ACC112 (cell line): ENCODE results near the gene DSCAM.

ENCODE experiments used
- H2AFZ ChIP-seq: fragments of 200-600 bp; sonication (generic); one replicate; pipeline ENCODE4 v1.6.0; 2017; ENCODE audit warnings: antibody characterized with exemption, low read length; ENCODE audit not compliant: unreplicated experiment
- H3K27ac ChIP-seq: fragments of 200-600 bp; sonication (generic); 2 replicates; pipeline ENCODE4 v1.5.1; 2014; ENCODE audit warnings: low read depth, mild to moderate bottlenecking, antibody characterized with exemption, low read length, moderate library complexity
- H3K27me3 ChIP-seq: fragments of 200-600 bp; sonication (generic); 2 replicates; pipeline ENCODE4 v1.6.1; 2014; ENCODE audit warnings: mild to moderate bottlenecking, antibody characterized with exemption, low read length, moderate library complexity, mixed read lengths; ENCODE audit not compliant: insufficient read depth
- H3K36me3 ChIP-seq: fragments of 200-600 bp; sonication (generic); 2 replicates; pipeline ENCODE4 v1.6.1; 2016; ENCODE audit warnings: mild to moderate bottlenecking, antibody characterized with exemption, low read length, moderate library complexity, mixed read lengths; ENCODE audit not compliant: insufficient read depth
- H3K4me1 ChIP-seq: fragments of 200-600 bp; sonication (generic); one replicate; pipeline ENCODE4 v1.6.1; 2016; ENCODE audit warnings: low read length, mixed read lengths; ENCODE audit not compliant: insufficient read depth, unreplicated experiment, control insufficient read depth
- H3K4me3 ChIP-seq: fragments of 200-600 bp; sonication (generic); 2 replicates; pipeline ENCODE4 v1.5.1; 2014; ENCODE audit warnings: mild to moderate bottlenecking, low read depth, low read length
- H3K79me2 ChIP-seq: fragments of 200-600 bp; sonication (generic); one replicate; pipeline ENCODE4 v1.6.0; 2016; ENCODE audit warnings: low read length; ENCODE audit not compliant: control insufficient read depth, unreplicated experiment, insufficient read depth

The DSCAM gene

DNA sequence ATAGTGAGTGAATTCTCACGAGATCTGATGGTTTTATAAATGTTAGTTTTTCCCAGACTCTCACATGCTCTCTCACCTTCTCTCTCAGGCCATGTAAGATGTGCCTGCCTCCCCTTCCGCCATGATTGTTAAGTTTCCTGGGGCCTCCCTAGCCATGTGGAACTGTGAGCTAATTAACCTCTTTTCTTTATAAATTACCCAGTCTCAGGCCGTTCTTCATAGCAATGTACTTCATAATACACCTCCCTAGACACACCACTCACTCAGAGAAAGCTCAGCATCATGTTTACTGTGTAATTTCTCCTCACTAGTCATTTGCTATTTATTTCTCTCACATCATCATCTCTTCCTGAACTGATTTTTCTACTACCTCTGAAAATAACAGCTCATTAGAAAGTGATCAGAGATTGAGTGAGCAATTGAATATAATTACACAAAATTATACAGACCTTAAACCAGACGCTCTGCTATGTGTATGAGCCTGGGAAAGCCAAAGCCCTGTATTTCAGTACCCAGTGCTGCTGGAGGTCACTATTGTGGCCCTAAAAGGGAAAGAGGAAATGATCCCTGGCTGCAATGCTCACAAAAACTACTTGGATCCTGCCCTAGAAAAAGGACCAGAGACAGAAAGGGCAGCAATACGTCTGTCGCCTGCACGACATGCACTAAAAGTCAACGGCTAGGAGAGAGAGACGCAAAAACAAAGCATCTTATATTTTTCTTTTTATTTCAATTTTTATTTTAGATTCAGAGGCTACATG, 284.5 kb downstream of the DSCAM start:
- Histone ChIP-seq H2AFZ (no peak overlapping the region), H3K4me3 (no peak overlapping the region), H3K27me3 (no peaks in the 10 kb centered on the region), H3K36me3 (no peaks in the 10 kb centered on the region), H3K4me1 (no peaks in the 10 kb centered on the region), H3K27ac (no peak overlapping the region), H3K79me2 (no peaks in the 10 kb centered on the region)

DNA sequence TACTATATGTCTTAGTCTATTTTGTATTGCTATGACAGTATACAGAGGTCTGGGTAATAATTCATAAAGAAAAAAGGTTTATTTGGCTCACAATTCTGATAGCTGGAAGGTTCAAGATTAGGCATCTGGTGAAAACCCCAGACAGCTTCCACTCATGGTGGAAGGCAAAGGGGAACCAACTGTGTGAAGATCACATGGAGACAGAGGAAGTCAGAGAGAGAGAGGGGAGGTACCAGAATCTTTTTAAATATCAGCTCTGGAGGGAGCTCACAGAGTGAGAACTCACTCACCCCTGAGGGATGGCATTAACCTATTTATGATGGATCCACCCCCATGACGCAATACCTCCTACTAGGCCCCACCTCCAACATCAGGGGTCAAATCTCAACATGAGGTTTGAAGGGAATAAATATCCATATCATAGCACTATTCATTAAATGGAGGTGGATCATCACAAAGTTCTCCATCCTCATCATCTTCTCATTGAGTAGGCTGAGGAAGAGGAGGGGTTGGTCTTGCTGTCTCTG, 290.5 kb downstream of the DSCAM start:
- Histone ChIP-seq H3K4me3 (no peak overlapping the region), H3K4me1 (no peaks in the 10 kb centered on the region), H3K27ac (no peak overlapping the region), H3K36me3 (no peaks in the 10 kb centered on the region), H2AFZ (no peak overlapping the region), H3K79me2 (no peaks in the 10 kb centered on the region), H3K27me3 (no peaks in the 10 kb centered on the region)

DNA sequence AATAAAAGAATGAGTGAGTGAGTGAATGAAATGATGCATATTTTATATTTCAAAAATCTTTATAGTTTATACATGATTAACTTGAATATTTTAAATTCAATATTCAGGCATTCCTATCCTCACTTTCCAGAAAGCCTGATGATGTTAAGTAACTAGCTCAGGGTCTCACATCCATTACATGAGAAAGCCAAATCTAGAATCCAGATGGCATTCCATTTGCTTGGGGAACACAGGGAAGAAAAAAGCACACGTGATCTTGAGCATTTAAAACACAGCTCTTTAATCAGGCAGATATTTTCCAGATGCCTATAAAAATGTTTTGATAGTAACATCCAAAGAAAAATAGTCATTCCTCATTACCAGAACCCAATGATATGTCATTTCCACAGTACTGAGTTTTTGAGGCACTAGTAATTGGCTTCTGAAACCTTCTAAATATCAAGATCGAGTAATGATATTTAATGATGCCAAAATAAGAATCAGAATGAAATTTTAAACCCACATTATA, 291.9 kb downstream of the DSCAM start:
- no peaks in the 10 kb centered on the region for H3K79me2 ChIP-seq
- no peaks in the 10 kb centered on the region for H3K36me3 ChIP-seq
- no peaks in the 10 kb centered on the region for H3K4me1 ChIP-seq
- H3K4me3 ChIP-seq, result no peak overlapping the region
- H3K27ac ChIP-seq, result no peak overlapping the region
- no peak overlapping the region for H2AFZ ChIP-seq
- H3K27me3 ChIP-seq, result no peaks in the 10 kb centered on the region

DNA sequence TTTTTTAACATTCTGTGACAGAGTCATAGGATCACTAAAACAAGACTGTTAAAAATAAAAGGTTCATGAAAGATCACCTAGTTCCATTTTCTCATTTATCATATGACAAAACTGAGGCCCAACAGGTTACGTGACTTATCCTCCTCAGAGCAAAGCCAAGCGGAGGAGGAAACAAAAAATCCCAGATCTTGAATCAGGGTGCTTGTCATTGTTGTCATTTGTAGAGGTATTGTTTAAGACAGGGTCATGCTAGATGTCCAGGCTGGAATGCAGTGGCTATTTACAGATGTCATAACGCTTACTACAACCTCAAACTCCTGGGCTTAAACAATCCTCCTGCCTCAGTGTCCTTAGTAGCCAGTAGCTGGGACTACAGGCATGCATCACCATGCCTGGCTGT, 293.2 kb downstream of the DSCAM start:
- Histone ChIP-seq H3K4me3 (no peak overlapping the region), H3K27ac (no peak overlapping the region), H3K79me2 (no peaks in the 10 kb centered on the region), H3K4me1 (no peaks in the 10 kb centered on the region), H3K27me3 (no peaks in the 10 kb centered on the region), H3K36me3 (no peaks in the 10 kb centered on the region), H2AFZ (no peak overlapping the region)

DNA sequence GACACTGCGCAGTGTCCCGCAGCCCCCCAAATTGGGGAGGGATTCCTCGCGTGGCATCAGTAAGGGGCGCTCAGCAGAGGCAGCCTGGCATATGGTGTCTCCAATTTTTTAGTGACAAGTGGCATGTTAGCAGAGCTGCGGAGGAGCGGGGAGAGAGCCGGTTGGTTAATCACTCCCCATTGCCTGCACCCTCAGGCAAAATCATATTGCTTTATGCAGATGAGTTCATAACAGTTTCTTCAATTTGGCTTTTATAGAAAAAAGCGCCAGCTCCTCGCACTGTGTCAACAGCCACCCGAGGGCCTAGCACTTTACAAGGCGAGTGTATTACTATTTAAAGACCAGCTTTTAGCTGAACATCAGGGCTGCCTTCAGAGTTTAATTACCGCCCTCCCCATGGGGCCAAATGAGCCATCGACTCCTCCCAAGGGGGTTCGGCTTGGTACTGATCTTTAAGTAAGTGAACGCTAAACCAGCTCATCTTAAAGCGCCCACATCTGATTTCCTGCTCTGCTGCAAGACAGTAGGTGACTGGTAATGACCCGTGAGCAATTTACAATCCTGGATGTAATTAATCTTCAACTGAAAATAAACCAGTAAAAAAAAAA, 298.9 kb downstream of the DSCAM start:
- H3K27me3 ChIP-seq, result no peaks in the 10 kb centered on the region
- no peak overlapping the region for H3K4me3 ChIP-seq
- H3K36me3 ChIP-seq, result no peaks in the 10 kb centered on the region
- H3K27ac ChIP-seq, result no peak overlapping the region
- H3K79me2 ChIP-seq, result no peaks in the 10 kb centered on the region
- no peaks in the 10 kb centered on the region for H3K4me1 ChIP-seq
- no peak overlapping the region for H2AFZ ChIP-seq

DNA sequence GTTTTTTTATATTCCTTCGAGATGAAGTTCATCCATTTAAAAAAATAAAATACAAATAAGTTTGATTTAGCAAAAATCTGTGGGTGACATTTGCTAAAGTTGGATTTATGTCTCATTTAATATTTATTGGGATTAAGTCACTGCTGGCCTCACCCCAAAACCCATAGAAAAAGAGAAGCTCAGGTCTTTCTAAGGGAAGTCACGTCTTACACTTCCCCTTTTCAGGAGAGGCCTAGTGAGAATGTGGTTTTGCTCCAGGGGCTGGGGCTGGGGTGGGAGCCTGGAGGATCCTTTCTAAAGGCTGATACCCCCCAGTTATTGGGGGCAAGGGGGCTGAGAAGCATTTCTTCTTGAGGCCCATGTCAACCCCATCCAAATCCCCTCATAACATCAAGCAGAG, 300.3 kb downstream of the DSCAM start:
- Histone ChIP-seq H3K4me3 (no peak overlapping the region), H3K27ac (no peak overlapping the region), H3K27me3 (no peaks in the 10 kb centered on the region), H3K36me3 (no peaks in the 10 kb centered on the region), H2AFZ (no peak overlapping the region), H3K4me1 (no peaks in the 10 kb centered on the region), H3K79me2 (no peaks in the 10 kb centered on the region)

DNA sequence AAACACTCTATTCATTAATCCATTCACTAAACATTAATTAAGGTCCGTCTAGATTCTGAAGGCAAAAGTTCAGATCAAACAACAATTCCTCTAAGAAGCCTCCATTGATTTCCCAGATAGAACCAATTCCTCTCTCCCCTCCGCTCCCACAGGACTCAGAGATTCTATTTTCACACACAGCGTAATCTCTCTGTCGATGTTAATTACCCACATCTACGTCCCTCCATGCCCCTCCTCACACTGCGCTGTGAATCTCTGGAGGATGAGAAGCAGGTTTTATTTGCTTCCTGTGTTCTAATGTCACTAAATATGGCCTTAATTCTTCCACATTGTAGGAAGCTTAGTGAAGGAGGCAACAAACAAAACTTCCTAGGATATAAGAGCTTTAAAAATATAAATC, 306.7 kb downstream of the DSCAM start:
- Histone ChIP-seq H3K4me3 (no peak overlapping the region), H3K79me2 (no peaks in the 10 kb centered on the region), H2AFZ (no peak overlapping the region), H3K36me3 (no peaks in the 10 kb centered on the region), H3K27ac (no peak overlapping the region), H3K4me1 (no peaks in the 10 kb centered on the region), H3K27me3 (no peaks in the 10 kb centered on the region)

DNA sequence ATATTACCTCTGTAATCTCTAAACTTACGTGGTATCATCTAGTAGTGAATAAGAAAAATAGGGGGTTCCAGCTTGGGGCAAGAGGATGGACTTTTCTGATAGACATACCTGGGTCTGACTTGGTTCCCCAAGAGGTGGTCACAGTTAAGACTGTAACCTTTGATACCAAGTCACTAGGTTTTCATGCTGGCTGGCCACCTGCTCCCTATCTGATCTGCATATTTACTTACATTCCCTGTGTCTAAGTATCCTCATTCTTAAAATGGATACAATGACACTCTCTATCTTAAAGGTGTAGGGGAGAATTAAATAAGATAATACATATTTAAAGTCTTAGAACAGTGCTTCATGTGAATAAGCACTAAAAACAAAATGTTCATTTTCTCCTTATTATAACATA, 312.1 kb downstream of the DSCAM start:
- H3K27me3 ChIP-seq, result no peaks in the 10 kb centered on the region
- no peak overlapping the region for H2AFZ ChIP-seq
- H3K79me2 ChIP-seq, result no peaks in the 10 kb centered on the region
- H3K36me3 ChIP-seq, result no peaks in the 10 kb centered on the region
- no peak overlapping the region for H3K27ac ChIP-seq
- no peaks in the 10 kb centered on the region for H3K4me1 ChIP-seq
- no peak overlapping the region for H3K4me3 ChIP-seq

DNA sequence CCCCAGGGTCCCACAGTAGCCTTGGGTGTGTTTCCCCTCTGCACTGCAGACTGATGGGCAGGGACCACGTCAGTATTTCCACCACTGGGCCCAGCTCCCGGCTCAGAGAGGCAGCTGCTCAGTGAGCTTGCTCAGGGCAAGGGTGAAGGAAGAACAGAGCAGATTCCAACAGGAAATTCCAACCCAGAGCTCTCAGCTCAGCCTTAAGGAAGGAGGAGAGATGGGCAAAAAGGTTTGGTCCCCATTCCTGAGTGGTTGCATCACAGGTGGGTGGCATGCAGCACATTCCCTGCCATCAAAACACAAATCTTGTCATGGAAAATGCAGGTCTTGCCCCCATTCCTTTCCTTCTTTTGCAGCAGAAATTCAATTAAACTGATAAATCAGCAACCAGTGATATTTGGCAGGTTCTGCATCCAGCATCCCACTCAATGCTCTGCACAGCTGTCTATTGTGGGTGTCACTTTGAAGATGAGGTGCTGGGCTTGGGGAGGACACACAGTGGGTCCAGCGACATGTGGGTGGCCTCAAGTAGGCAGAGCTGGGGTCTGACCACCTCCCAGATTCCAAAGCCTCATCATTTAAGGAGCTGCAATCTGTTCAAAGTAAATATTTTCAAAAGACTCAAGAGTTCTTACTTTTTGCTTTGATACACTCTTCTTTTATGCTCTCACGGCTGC, 315.4 kb downstream of the DSCAM start:
- no peak overlapping the region for H3K27ac ChIP-seq
- no peaks in the 10 kb centered on the region for H3K36me3 ChIP-seq

DNA sequence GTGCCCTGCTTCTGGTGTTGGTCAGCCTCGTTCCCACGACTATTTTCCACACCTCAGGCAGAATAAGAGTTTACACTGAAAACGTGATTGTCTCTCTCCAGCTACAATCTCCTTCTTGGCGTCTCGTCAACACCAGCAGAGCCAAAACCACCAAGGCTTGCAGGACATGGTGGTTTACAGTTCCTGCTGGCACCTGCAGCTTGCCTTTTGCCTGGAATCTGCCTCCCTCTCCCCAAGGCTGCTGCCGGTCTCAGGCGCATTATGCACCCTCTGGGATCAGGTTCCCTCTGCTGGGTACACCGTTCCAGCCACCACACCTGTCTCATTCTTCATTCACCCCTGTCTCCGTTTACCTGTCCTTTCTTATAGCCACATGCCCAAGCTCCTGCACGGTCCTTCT, 315.9 kb downstream of the DSCAM start:
- Histone ChIP-seq H3K4me3 (no peak overlapping the region), H3K79me2 (no peaks in the 10 kb centered on the region), H2AFZ (no peak overlapping the region), H3K4me1 (no peaks in the 10 kb centered on the region), H3K27ac (no peak overlapping the region), H3K36me3 (no peaks in the 10 kb centered on the region), H3K27me3 (no peaks in the 10 kb centered on the region)

More for the DNA sequence above, 315.4 kb downstream of the DSCAM start:
- H2AFZ ChIP-seq, result no peak overlapping the region
- no peak overlapping the region for H3K4me3 ChIP-seq
- H3K79me2 ChIP-seq, result no peaks in the 10 kb centered on the region
- H3K27me3 ChIP-seq, result no peaks in the 10 kb centered on the region
- H3K4me1 ChIP-seq, result no peaks in the 10 kb centered on the region
